Right lung (tissue), 5 donors: ENCODE measurements around the gene ASB4. TPM values are rescaled to one million over a fixed set of nuclear protein-coding genes. Genes with fewer than 3 reads are reported as not detected.

Experiments used
- polyA plus RNA-seq, 5 donors: library from polyadenylated mRNA; unstranded; fragments of 120-200 nt; gene quantifications; one replicate each; pipeline versions ENCODE4 v1.2.1 to v1.2.3, GENCODE V29; 2013; ENCODE audit warnings: inconsistent platforms in 1 of 5, low replicate concordance in 1 of 5; ENCODE audit not compliant: insufficient read length in 5 of 5, insufficient read depth in 1 of 5

ASB4 gene
- polyA plus RNA-seq, 5 donors = 0.52 to 1.7 (median 1.3) TPM

Other genes starting within 250 kb of the ASB4 start
- gene PON1, start 161.4 kb upstream of the ASB4 start, polyA plus RNA-seq = 1 to 10 TPM in 1 of 5 donors, under 1 TPM in 4; 0.45 to 1.2 (median 0.62) TPM
- gene PON3, start 89.6 kb upstream of the ASB4 start, polyA plus RNA-seq = 10 to 100 TPM; 11.9 to 19.9 (median 13.3) TPM
- gene PON2, start 50.9 kb upstream of the ASB4 start, polyA plus RNA-seq = 100 to 1,000 TPM; 221 to 436 (median 330) TPM
- 10 to 100 TPM; 14.6 to 43.3 (median 22.1) TPM for gene PDK4, start 110.6 kb downstream of the ASB4 start, polyA plus RNA-seq